ES-I3 (cell line): Measurements from ENCODE around the gene RSBN1.

Source experiments
- H3K36me3 ChIP-seq: 2 replicates; pipeline ENCODE4 v1.6.1; 2013; ENCODE audit warnings: mild to moderate bottlenecking, low read length, control low read depth, moderate library complexity; ENCODE audit not compliant: insufficient read depth
- H3K4me1 ChIP-seq: 2 replicates; pipeline ENCODE4 v1.6.1; 2013; ENCODE audit warnings: mild to moderate bottlenecking, control low read depth, low read length; ENCODE audit not compliant: insufficient read depth
- H3K9ac ChIP-seq: 2 replicates; pipeline ENCODE4 v1.6.1; 2013; ENCODE audit warnings: low read depth, mild to moderate bottlenecking, low read length, moderate library complexity
- H3K9me3 ChIP-seq: 2 replicates; pipeline ENCODE4 v1.6.1; 2013; ENCODE audit warnings: mild to moderate bottlenecking, low read length, moderate library complexity; ENCODE audit not compliant: control insufficient read depth, insufficient read depth

RSBN1 gene

DNA sequence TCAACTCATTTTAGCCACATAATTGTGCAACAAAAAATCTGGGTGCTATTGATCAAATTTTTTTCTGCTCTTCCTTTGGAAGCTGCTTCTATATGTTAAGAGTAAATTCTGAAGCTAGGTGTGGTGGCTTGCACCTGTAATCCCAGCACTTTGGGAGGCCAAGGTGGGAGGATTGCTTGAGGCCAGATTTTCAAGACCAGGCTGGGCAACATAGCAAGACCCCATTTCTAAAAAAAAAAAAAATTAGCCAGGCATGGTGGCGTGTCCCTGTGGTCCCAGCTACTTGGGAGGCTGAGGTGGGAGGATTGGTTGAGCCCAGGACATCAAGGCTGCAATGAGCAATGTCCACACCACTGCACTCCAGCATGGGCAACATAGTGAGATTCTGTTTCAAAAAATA lies 24.3 kb upstream of the RSBN1 start:
- Histone ChIP-seq H3K9ac (no peak overlapping the region), H3K4me1 (no peaks in the 10 kb centered on the region), H3K9me3 (no peaks in the 10 kb centered on the region), H3K36me3 (no peaks in the 10 kb centered on the region)

GRCh38 chr1:113835686-113836290 lies 23.5 kb upstream of the RSBN1 start:
- no peaks in the 10 kb centered on the region for H3K9me3 ChIP-seq
- no peaks in the 10 kb centered on the region for H3K36me3 ChIP-seq
- H3K4me1 ChIP-seq = no peaks in the 10 kb centered on the region
- H3K9ac ChIP-seq = no peak overlapping the region

DNA sequence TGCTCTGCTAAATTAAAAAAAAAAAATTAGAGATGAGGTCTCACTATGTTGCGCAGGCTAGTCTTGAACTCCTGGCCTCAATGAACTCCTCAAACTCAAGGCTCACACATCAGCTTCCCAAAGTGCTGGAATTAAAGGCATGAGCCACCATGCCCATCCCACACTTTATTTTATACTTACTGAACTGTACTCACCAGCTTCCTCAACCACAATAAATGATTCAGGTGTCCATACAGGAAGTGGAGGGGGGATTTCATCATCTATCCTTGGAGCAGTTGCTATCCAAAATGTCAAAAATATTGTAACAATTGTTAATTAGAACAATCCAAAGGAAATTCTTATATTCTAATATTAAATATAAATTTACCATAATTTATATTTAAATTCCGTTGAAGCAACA lies 22.4 kb upstream of the RSBN1 start:
- no peaks in the 10 kb centered on the region for H3K4me1 ChIP-seq
- H3K9ac ChIP-seq = no peak overlapping the region
- H3K36me3 ChIP-seq = no peaks in the 10 kb centered on the region
- H3K9me3 ChIP-seq = no peaks in the 10 kb centered on the region

GRCh38 chr1:113830039-113830438 lies 17.8 kb upstream of the RSBN1 start:
- no peak overlapping the region for H3K9ac ChIP-seq
- H3K4me1 ChIP-seq = no peaks in the 10 kb centered on the region
- H3K36me3 ChIP-seq = no peaks in the 10 kb centered on the region
- no peaks in the 10 kb centered on the region for H3K9me3 ChIP-seq

DNA sequence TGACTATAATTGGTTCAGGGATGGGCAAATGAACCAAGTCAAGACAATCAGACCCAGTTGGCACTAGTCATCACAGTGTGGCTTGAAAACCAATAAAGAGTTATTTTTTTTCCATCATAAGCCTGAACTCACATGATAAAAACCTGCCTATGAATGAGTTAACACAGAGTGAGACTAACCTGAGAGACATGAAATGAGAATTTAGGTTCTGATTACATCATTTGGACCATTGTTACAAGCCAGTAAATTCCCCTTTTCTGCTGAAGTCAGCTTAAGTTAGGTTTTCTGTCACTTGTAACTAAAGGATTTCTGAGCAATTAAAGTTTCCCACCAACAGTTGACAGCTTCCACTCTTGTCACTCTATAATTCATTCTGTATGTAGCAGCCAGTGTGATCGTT lies 9.6 kb upstream of the RSBN1 start:
- no peak overlapping the region for H3K9ac ChIP-seq
- no peaks in the 10 kb centered on the region for H3K4me1 ChIP-seq
- H3K9me3 ChIP-seq = no peaks in the 10 kb centered on the region
- no peaks in the 10 kb centered on the region for H3K36me3 ChIP-seq

- Histone ChIP-seq H3K9ac (no peak overlapping the region), H3K36me3 (no peaks in the 10 kb centered on the region), H3K9me3 (no peaks in the 10 kb centered on the region), H3K4me1 (no peaks in the 10 kb centered on the region)
Observed at GRCh38 chr1:113818578-113818977, 6.3 kb upstream of the RSBN1 start.

GRCh38 chr1:113813218-113813617 lies 942 bp upstream of the RSBN1 start:
- H3K9ac ChIP-seq = 0 out of 2 replicates have a peak overlapping the region, but pooled peaks have one; percentile 61

GRCh38 chr1:113812661-113813135 lies 422 bp upstream of the RSBN1 start:
- Histone ChIP-seq H3K4me1 (0 out of 2 replicates have a peak, but pooled peaks cover 3% of the 10 kb centered on the region), H3K9me3 (no peaks in the 10 kb centered on the region), H3K36me3 (no peaks in the 10 kb centered on the region), H3K9ac (peak overlapping the region; percentile 61)

More at GRCh38 chr1:113813218-113813617, 942 bp upstream of the RSBN1 start:
- Histone ChIP-seq H3K4me1 (0 out of 2 replicates have a peak, but pooled peaks cover 3% of the 10 kb centered on the region), H3K36me3 (no peaks in the 10 kb centered on the region), H3K9me3 (no peaks in the 10 kb centered on the region)

DNA sequence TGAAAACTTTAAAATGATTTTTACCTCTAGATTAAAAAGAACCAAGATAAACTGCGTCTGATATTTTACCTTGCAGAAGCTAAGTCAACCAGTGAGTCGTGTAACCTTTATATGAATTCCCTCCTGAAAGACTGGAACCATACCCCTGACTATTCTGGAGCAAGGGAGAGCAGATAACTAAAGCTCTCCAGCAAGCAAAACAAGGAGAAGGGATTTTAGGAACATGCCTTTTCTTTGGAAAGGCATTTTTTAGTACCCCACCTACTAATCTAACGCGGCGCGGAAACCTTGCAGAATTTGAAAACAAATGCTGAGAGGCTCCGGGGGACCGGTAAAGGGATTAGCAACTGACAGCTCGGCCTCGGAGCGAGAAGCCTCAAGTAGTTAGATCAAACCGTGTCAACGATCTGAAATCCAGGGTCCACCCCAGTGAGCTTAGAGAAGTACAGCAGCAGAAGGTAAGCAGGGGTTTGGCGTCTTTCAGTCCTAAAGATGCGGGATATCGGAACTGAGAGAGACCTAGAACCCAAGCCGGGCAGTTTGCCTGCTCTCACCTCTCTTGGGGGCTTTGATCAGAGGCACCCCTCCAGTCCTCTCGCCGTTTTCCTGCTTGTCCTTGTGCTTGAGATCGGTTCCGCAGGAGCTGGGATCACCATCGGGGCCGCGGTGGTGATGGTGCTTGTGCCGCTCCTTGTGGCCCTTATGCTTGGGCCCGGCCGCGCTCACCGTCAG lies 954 bp downstream of the RSBN1 start:
- H3K9ac ChIP-seq = peak overlapping the region; percentile 75
- 0 out of 2 replicates have a peak, but pooled peaks cover 3% of the 10 kb centered on the region for H3K4me1 ChIP-seq
- H3K36me3 ChIP-seq = no peaks in the 10 kb centered on the region
- H3K9me3 ChIP-seq = no peaks in the 10 kb centered on the region

DNA sequence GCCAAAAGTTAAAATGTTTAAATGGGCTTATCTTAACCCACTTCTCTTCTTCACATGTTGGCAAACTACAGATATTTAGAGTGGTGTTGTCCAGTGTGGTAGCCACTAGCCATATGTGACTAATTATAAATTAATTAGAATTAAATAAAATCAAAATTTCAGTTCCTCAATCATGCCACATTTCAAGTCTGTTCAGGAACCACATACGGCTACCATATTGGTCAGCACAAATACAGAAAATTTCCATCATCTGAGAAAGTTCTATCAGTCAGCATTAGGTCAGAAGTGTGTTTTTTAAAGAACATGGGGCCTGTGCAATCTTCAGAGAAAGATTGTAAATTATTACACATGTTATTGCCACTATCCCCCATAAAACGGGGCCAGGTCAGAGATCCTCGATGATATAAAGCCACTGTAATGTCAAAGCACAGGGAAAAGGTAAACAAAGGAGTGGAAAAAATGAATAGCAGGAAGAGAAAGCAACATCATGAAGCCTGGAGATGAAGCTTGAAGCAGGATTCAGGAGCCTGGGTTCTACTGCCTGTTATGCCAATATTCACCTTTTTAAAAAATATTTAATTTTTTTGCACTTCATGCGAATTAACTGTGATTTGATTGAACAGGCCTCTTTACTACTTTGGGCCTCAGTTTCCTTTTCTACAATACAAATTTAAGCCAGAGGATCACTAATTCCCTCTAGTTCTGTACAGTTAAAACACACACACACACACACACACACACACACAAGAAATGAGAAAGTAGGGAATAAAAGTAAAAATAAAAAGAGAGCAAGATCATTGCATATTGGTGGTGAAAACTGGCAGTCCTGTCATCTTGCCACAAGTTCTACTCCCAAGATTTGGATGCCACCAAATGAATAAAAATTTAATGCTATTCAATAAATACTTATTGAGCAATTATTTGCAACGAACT lies 2.3 kb downstream of the RSBN1 start:
- no peak overlapping the region; the same call in 1 of the 2 replicates for H3K9ac ChIP-seq

GRCh38 chr1:113808450-113809195 lies 3.7 kb downstream of the RSBN1 start:
- Histone ChIP-seq H3K4me1 (0 out of 2 replicates have a peak, but pooled peaks cover 7% of the 10 kb centered on the region), H3K9me3 (no peaks in the 10 kb centered on the region), H3K36me3 (no peaks in the 10 kb centered on the region), H3K9ac (no peak overlapping the region)

More for the DNA sequence above, 2.3 kb downstream of the RSBN1 start:
- H3K9me3 ChIP-seq = no peaks in the 10 kb centered on the region
- no peaks in the 10 kb centered on the region for H3K36me3 ChIP-seq
- H3K4me1 ChIP-seq = 0 out of 2 replicates have a peak, but pooled peaks cover 3% of the 10 kb centered on the region

DNA sequence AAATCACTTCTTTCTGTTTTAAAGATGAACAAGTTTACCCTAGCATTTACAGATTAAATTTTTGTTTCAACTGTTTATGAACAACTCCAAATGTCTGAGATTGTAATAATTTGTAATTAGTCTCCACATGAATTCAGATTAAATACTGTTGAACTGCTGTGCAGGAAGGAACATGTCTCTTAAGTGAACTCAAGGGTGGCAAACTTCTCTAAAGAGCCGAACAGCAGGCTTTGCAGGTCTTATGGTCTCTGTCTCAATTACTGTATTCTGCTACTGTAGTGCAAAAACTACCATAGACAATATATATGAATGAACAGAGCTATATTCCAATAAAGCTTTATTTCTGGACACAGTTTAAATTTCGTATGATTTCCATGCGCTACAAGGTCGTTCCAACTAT lies 6.6 kb downstream of the RSBN1 start:
- H3K9me3 ChIP-seq = no peaks in the 10 kb centered on the region
- 0 out of 2 replicates have a peak, but pooled peaks cover 7% of the 10 kb centered on the region for H3K4me1 ChIP-seq
- no peaks in the 10 kb centered on the region for H3K36me3 ChIP-seq
- no peak overlapping the region for H3K9ac ChIP-seq

DNA sequence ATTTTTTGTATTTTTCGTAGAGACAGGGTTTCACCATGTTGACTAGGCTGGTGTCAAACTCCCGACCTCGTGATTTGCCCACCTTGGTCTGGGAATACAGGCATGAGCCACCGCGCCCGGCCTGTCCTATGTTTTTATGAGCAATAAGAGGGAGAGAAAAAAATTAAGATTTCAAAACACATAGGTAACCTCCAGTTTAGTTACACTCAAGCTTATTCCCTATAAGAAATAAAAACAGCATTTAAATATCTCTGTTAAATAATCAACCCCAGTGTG lies 7.1 kb downstream of the RSBN1 start:
- H3K9me3 ChIP-seq = no peaks in the 10 kb centered on the region
- H3K9ac ChIP-seq = no peak overlapping the region

More for the DNA sequence above, 7.1 kb downstream of the RSBN1 start:
- H3K4me1 ChIP-seq = 0 out of 2 replicates have a peak, but pooled peaks cover 4% of the 10 kb centered on the region
- no peaks in the 10 kb centered on the region for H3K36me3 ChIP-seq
